ENCODE results near the gene PARD3. TPM values are rescaled to one million over a fixed set of nuclear protein-coding genes. Genes with fewer than 3 reads are reported as not detected.

PARD3 gene
- total and polyA plus RNA-seq, 2 experiments from 2014 or later, result 47.2 to 59.7 TPM

- no peak for DNase-seq (ENCODE audit: low spot score)
- H3K4me3 ChIP-seq, result no peak overlapping the region
- peaks cover 8% of the 10 kb centered on the region for H4K20me1 ChIP-seq (ENCODE audit: insufficient read depth, poor library complexity, severe bottlenecking)
- H2AFZ ChIP-seq, result no peak overlapping the region
- H3K4me2 ChIP-seq, result no peak overlapping the region
- no peaks in the 10 kb centered on the region for H3K4me1 ChIP-seq (ENCODE audit: insufficient read depth)
- no peaks in the 10 kb centered on the region for H3K36me3 ChIP-seq (replicated peaks; ENCODE audit: insufficient read depth, low read depth)
- no peak overlapping the region for H3K27ac ChIP-seq
- no peaks in the 10 kb centered on the region for H3K27me3 ChIP-seq
- TF ChIP-seq EZH2 (IDR thresholded peaks at IDR 0.05; ENCODE audit: borderline replicate concordance), result no peak
- no peak for TF ChIP-seq CTCF (IDR thresholded peaks at IDR 0.05; ENCODE audit: poor library complexity)
- TF ChIP-seq EZH2phosphoT487 (IDR thresholded peaks at IDR 0.05; ENCODE audit: low read depth, severe bottlenecking, unreplicated experiment), result no peak
- H3K79me2 ChIP-seq, result peaks cover 52% of the 10 kb centered on the region
- 82% methylated on average over 6 of the region's 6 CpGs for WGBS (ENCODE audit: low lambda C conversion rate, missing lambda C conversion rate)
- no peaks in the 10 kb centered on the region for H3K9me2 ChIP-seq (replicated peaks; ENCODE audit: insufficient read depth)
- no peaks in the 10 kb centered on the region for H3K9me3 ChIP-seq (ENCODE audit: low read depth)
These were observed 233.1 kb downstream of the PARD3 start for GRCh38 chr10:34581801-34582532.

DNA sequence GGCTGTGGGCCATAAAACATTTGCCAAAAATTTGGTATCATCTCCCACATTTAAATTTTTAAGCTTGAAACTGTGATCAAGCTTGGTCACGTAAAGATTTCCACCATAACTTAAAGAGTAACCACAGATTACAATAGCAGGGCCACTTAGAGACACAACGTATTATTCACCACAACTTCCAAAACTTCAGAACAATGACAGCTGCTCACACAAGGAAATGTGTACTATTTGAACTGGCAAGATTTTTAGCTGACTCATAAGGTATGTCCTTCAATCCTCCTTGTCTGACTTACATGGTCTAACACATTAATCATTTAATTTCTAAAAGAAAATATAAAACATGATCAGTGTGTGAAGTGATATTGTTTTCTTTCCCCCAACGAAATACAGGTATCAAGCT lies 234.5 kb downstream of the PARD3 start:
- TF ChIP-seq EZH2 (IDR thresholded peaks at IDR 0.05; ENCODE audit: borderline replicate concordance) (no peak), CTCF (IDR thresholded peaks at IDR 0.05; ENCODE audit: poor library complexity) (no peak), EZH2phosphoT487 (IDR thresholded peaks at IDR 0.05; ENCODE audit: low read depth, severe bottlenecking, unreplicated experiment) (no peak)
- no peak overlapping the region for H2AFZ ChIP-seq
- H3K4me3 ChIP-seq, result no peak overlapping the region
- no peak overlapping the region for H3K4me2 ChIP-seq
- no peaks in the 10 kb centered on the region for H3K4me1 ChIP-seq (ENCODE audit: insufficient read depth)
- WGBS (ENCODE audit: low lambda C conversion rate, missing lambda C conversion rate), result 76% methylated on average over 3 of the region's 3 CpGs
- no peaks in the 10 kb centered on the region for H3K9me2 ChIP-seq (replicated peaks; ENCODE audit: insufficient read depth)
- H3K79me2 ChIP-seq, result peaks cover 57% of the 10 kb centered on the region
- no peaks in the 10 kb centered on the region for H3K27me3 ChIP-seq
- DNase-seq (ENCODE audit: low spot score), result no peak
- peaks cover 5% of the 10 kb centered on the region for H4K20me1 ChIP-seq (ENCODE audit: insufficient read depth, poor library complexity, severe bottlenecking)
- no peak overlapping the region for H3K27ac ChIP-seq
- no peaks in the 10 kb centered on the region for H3K9me3 ChIP-seq (ENCODE audit: low read depth)
- H3K36me3 ChIP-seq (replicated peaks; ENCODE audit: insufficient read depth, low read depth), result no peaks in the 10 kb centered on the region

GRCh38 chr10:34580214-34580613 lies 234.9 kb downstream of the PARD3 start:
- TF ChIP-seq CTCF (IDR thresholded peaks at IDR 0.05; ENCODE audit: poor library complexity) (no peak), EZH2 (IDR thresholded peaks at IDR 0.05; ENCODE audit: borderline replicate concordance) (no peak), EZH2phosphoT487 (IDR thresholded peaks at IDR 0.05; ENCODE audit: low read depth, severe bottlenecking, unreplicated experiment) (no peak)
- H3K36me3 ChIP-seq (replicated peaks; ENCODE audit: insufficient read depth, low read depth), result no peaks in the 10 kb centered on the region
- H3K27ac ChIP-seq, result no peak overlapping the region
- no peak overlapping the region for H2AFZ ChIP-seq
- H3K9me2 ChIP-seq (replicated peaks; ENCODE audit: insufficient read depth), result no peaks in the 10 kb centered on the region
- no peak overlapping the region for H3K4me3 ChIP-seq
- 93% methylated on average over 6 of the region's 6 CpGs for WGBS (ENCODE audit: low lambda C conversion rate, missing lambda C conversion rate)
- H3K79me2 ChIP-seq, result peaks cover 62% of the 10 kb centered on the region
- H3K4me2 ChIP-seq, result no peak overlapping the region
- H3K9me3 ChIP-seq (ENCODE audit: low read depth), result no peaks in the 10 kb centered on the region
- H3K4me1 ChIP-seq (ENCODE audit: insufficient read depth), result no peaks in the 10 kb centered on the region
- DNase-seq (ENCODE audit: low spot score), result no peak
- peaks cover 5% of the 10 kb centered on the region for H4K20me1 ChIP-seq (ENCODE audit: insufficient read depth, poor library complexity, severe bottlenecking)
- no peaks in the 10 kb centered on the region for H3K27me3 ChIP-seq
